ENCODE data around the gene LHFPL6. TPM values are rescaled to one million over a fixed set of nuclear protein-coding genes. Genes with fewer than 3 reads are reported as not detected.

LHFPL6 gene
- polyA plus RNA-seq, 2 of the 4 experiments (the other 2 are of a cell fraction), result 1.7 to 5.4 TPM

- TF ChIP-seq RNF2 (IDR thresholded peaks at IDR 0.05; ENCODE audit: borderline replicate concordance, low read depth), result no peak
- no peak for TF ChIP-seq ESRRA (IDR thresholded peaks at IDR 0.05; ENCODE audit: borderline replicate concordance, low read length)
- TF ChIP-seq FOXS1 (CRISPR knock-in tag; IDR thresholded peaks at IDR 0.05), result no peak
- no peak for TF ChIP-seq CHD4 (IDR thresholded peaks at IDR 0.05; ENCODE audit: borderline replicate concordance)
- TF ChIP-seq BHLHE40 (IDR thresholded peaks at IDR 0.05; ENCODE audit: low read depth, low read length), result no peak
- ChIA-PET CTCF (no interaction called here), POLR2A (no interaction called here)
- H3K9me3 ChIP-seq, result no peaks in the 10 kb centered on the region
- no peak overlapping the region for H3K27ac ChIP-seq
- H3K4me2 ChIP-seq, result no peak overlapping the region
- ATAC-seq (no peak), FAIRE-seq (no peak), DNase-seq (ENCODE audit: low read depth in 1 of 2, low spot score in 1 of 2) (no peak)
- H3K4me1 ChIP-seq, result no peaks in the 10 kb centered on the region
- 0% methylated on average over 2 of the region's 3 CpGs for WGBS (ENCODE audit: missing lambda C conversion rate)
- H3K4me3 ChIP-seq, result no peak overlapping the region
Observed at GRCh38 chr13:39317291-39317690, 285.7 kb downstream of the LHFPL6 start.

GRCh38 chr13:39315796-39316195 lies 287.2 kb downstream of the LHFPL6 start:
- Histone ChIP-seq H3K4me2 (no peak overlapping the region), H3K9me3 (no peaks in the 10 kb centered on the region), H3K4me3 (no peak overlapping the region), H3K4me1 (no peaks in the 10 kb centered on the region), H3K27ac (no peak overlapping the region)
- ChIA-PET POLR2A (no interaction called here), CTCF (no interaction called here)
- no peak for ATAC-seq
- TF ChIP-seq REST (IDR thresholded peaks at IDR 0.05), result no peak
- no peak for TF ChIP-seq CBX8 (IDR thresholded peaks at IDR 0.05)
- FAIRE-seq, result no peak
- DNase-seq (ENCODE audit: low read depth in 1 of 2, low spot score in 1 of 2), result no peak
- WGBS (ENCODE audit: missing lambda C conversion rate), result 10% methylated on average over 1 of the region's 1 CpG

- Histone ChIP-seq H3K27ac (no peak overlapping the region), H3K4me2 (no peak overlapping the region), H3K4me3 (no peak overlapping the region), H3K4me1 (no peaks in the 10 kb centered on the region), H3K9me3 (no peaks in the 10 kb centered on the region)
- ChIA-PET CTCF (no interaction called here), POLR2A (no interaction called here)
- FAIRE-seq, result no peak
- no peak for DNase-seq (ENCODE audit: low read depth in 1 of 2, low spot score in 1 of 2)
- ATAC-seq, result no peak
- 56% methylated on average over 6 of the region's 6 CpGs for WGBS (ENCODE audit: missing lambda C conversion rate)
- TF ChIP-seq HDAC2 (IDR thresholded peaks at IDR 0.05) (no peak), RAD21 (conservative IDR thresholded peaks at IDR 0.05 in 1 of 2, IDR thresholded peaks at IDR 0.05 in 1 of 2) (no peak), PBX3 (IDR thresholded peaks at IDR 0.05) (no peak), SMC3 (IDR thresholded peaks at IDR 0.05) (no peak), JUN (IDR thresholded peaks at IDR 0.05) (no peak), ZFP36 (IDR thresholded peaks at IDR 0.05; ENCODE audit: borderline replicate concordance, partially characterized antibody) (no peak), GATA3 (IDR thresholded peaks at IDR 0.05; ENCODE audit: borderline replicate concordance) (no peak), HOXA7 (CRISPR knock-in tag; IDR thresholded peaks at IDR 0.05) (no peak), SREBF2 (IDR thresholded peaks at IDR 0.05) (no peak), MYC (IDR thresholded peaks at IDR 0.05; ENCODE audit: borderline replicate concordance, low read length) (no peak), EHF (CRISPR knock-in tag; IDR thresholded peaks at IDR 0.05) (no peak), TP53 (CRISPR knock-in tag; IDR thresholded peaks at IDR 0.05) (no peak), BCL3 (IDR thresholded peaks at IDR 0.05) (no peak), ZSCAN20 (CRISPR knock-in tag; IDR thresholded peaks at IDR 0.05) (no peak), MAFK (IDR thresholded peaks at IDR 0.05; ENCODE audit: partially characterized antibody) (no peak), FOSL2 (IDR thresholded peaks at IDR 0.05) (no peak), FOSL2 (CRISPR knock-in tag; IDR thresholded peaks at IDR 0.05) (no peak)
- TF ChIP-seq, protein P1, sequence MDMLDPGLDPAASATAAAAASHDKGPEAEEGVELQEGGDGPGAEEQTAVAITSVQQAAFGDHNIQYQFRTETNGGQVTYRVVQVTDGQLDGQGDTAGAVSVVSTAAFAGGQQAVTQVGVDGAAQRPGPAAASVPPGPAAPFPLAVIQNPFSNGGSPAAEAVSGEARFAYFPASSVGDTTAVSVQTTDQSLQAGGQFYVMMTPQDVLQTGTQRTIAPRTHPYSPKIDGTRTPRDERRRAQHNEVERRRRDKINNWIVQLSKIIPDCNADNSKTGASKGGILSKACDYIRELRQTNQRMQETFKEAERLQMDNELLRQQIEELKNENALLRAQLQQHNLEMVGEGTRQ (IDR thresholded peaks at IDR 0.05), result no peak
Observed at GRCh38 chr13:39313721-39314120, 289.3 kb downstream of the LHFPL6 start.
